GM19035 (cell line): ENCODE data around the gene SETD3.

Experiments used
- ATAC-seq: cut with Tn5 transposase; IDR thresholded peaks from one replicate; pipeline ENCODE4 v1.9.1; 2021; ENCODE audit not compliant: unreplicated experiment

The SETD3 gene

DNA sequence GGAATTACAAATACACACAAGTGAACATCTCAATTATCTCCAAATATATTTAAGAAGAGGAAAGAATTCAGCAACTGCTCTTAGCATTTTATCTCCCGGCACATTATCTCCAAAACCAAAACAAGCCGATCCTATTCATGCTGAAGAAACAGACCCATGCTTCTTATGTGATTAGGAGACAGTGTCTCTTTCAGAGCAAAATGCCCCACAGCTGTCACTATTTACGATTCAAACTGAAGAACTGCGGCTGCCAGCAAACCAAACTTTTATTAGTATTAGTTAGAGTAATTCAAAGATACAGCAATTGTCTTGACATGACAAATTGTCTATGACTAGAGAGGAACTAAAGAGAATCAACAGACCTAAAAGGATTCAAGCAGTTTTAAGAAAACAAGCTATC lies 79.4 kb downstream of the SETD3 start:
- no peak for ATAC-seq

DNA sequence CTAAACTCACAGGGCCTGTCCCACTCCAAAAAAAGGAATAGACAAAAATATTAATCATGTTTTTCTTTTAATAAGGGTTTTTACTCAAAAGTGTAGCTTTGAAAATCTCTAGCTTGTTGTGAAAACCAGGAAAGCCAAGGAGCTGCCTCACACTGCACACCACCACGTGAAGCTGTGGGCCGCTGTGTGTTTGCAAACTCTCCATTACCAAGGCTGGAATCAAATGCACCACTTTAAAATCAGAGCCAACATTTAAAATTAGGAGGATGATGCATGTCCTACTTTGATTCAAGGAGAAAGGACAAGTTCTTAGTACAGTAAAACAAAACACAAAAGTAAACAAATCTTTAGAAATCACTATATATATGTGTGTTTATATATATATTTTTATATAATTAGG lies 83.0 kb downstream of the SETD3 start:
- ATAC-seq: no peak

DNA sequence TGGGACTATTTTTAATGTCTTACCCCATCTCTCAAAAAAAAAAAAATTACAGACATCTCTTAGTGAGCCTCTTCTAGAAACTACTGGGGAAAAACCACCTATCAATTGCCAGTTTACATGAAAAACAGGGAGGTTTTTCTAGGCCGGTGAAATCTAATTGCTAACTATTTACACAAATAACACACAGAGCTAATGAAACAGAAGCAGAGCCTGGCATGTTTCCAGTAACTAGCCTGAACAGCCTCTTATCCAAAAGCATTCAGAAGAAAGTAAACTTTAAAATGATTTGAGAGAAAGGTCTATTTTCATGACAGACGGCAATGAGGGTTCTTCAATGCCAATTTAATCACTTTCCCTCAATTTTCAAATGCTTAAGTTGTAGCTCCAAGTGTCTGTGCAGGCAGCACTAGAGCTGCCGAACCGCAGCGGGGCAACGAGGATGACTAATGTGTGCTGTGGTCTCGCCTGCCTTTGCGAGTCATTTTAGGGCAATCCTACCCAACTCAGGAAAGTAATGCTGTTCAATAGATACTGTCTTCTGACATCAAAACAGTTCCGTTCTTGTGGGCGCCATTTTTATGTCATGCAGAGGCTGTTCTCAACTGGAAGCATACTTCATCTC lies 84.6 kb downstream of the SETD3 start:
- ATAC-seq: no peak

DNA sequence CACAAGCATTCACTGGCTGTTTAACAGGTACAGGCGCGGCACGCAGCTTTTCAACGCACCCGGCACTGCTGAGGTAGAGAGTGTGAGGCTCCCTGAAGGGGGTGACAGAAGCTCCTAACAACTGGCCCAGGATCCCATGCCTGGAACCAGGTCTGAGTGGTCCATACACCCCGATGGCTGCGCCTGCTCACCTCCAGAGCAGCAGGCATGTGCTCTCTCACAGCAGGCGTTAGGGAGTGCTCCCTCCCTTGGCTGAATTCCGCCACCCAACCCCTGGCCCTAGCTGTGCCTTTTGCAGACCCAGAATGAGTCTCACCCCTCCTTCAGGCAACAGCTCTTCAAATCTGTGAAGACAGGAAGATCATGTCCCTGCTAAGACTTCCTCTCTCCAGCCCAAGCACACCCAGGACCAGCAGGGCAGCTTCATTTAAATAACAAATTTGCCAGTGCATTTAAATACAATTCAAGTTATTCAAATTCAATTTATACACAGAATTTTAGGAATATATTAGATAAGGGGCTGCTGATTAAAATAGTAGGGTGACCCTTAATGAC lies 86.0 kb downstream of the SETD3 start:
- ATAC-seq: no peak

DNA sequence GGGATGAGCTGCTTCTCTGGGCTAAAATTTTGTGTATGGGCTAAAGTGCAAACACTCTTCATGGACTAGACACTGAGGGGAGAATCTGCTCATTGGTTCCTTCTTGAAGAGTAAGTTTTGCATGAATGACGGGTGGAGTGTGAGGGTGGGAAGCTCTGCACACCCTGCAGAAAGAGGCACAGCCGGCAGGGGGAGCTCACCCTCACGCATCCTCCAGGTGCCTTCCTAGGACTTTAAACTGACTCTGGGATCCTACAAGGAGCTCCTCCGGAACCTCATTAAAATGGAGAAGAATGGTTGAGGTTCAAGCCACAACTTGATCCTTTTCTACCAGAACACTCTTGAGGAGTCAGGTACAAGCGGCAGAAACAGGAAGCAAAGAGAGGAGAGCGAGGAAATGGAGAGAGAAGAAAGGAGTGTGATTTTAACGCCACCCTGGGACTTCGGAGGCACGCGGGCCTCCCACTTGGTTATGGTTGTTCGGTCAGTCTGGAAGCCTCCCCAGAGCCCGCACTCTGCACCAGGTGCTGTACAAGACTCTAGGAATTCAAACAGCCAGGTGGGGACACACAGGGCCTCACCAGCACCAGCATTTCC lies 87.5 kb downstream of the SETD3 start:
- ATAC-seq: no peak

DNA sequence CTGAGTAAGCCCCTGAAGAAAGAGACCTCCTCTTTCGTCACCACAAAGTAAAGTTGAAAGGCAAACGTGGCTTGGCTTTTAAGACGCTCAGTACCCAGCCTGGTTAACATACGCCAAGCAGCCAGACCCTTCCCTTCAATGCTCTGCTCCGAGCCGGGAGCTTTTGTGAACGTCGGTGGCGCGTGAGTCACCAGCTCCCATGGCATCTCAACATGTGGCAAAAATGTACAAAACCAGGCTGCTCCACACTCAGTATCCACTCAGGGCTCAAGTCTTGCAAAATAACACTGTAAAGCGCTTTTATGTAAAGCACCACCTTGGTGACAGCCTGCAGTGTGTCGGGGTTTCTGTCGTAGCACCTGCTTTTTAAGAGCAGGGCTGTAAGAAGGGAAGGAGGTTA lies 89.0 kb downstream of the SETD3 start:
- no peak for ATAC-seq

DNA sequence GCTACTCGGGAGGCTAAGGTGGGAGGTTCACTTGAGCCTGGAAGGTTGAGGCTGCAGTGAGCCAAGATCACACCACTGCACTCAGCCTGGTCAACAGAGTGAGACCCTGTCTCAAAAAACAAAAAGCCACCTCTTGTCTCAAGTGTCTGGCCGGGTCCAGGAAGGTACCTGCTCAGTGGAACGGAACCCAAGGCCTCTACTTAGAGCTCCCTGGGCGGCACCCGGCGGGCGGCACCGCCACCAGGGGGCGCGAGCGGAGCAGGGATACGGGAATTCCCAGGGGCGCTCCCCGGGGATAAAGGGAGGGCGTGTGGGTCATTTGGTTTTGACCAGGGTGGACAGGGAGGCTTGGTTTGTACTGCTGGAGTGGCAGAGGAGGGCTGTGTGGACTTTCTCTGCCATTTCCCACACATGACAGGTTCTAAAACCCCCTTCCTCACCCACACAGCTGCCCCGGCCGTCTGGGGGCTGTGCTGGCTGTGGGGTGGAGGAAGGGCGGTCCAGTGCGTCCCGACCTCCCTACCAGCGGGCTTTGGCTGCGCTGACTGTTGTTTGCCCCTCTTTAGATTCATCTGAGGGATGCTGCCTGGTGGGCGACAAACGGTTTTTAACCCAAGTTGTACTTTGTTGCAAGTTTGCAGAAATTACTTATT lies 91.4 kb downstream of the SETD3 start:
- no peak for ATAC-seq

DNA sequence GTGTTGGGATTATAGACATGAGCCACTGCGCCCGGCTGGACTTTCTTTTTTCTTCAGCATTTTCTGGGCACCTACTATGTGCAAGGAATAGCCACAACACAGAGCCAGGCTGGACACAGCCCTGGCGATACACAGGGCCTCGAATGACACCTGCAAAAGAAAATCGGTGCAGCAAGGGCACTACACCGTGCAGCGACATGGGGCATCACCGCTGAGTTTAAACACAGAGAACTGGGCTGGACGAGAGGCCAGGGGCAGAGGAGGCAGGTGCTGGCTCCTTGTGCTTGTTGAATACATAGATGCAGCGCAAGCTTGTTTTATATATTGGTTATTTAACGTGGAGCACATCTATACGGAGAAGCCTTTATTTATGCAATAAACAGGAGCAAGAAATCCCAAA lies 92.4 kb downstream of the SETD3 start:
- ATAC-seq: no peak

DNA sequence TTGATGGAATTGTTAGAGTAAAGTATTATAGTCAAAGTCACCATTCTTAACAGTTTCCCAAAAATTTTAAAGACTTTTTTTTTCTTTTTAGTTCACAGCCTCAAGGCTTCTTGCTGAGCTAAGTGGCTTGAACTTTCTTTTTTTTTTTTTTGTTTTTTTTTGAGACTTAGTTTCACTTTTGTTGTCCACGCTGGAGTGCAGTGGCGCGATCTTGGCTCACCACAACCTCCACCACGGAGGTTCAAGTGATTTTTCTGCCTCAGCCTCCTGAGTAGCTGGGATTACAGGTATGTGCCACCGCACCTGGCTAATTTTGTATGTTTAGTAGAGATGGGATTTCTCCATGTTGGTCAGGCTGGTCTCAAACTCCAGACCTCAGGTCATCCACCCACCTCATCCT lies 92.8 kb downstream of the SETD3 start:
- no peak for ATAC-seq

DNA sequence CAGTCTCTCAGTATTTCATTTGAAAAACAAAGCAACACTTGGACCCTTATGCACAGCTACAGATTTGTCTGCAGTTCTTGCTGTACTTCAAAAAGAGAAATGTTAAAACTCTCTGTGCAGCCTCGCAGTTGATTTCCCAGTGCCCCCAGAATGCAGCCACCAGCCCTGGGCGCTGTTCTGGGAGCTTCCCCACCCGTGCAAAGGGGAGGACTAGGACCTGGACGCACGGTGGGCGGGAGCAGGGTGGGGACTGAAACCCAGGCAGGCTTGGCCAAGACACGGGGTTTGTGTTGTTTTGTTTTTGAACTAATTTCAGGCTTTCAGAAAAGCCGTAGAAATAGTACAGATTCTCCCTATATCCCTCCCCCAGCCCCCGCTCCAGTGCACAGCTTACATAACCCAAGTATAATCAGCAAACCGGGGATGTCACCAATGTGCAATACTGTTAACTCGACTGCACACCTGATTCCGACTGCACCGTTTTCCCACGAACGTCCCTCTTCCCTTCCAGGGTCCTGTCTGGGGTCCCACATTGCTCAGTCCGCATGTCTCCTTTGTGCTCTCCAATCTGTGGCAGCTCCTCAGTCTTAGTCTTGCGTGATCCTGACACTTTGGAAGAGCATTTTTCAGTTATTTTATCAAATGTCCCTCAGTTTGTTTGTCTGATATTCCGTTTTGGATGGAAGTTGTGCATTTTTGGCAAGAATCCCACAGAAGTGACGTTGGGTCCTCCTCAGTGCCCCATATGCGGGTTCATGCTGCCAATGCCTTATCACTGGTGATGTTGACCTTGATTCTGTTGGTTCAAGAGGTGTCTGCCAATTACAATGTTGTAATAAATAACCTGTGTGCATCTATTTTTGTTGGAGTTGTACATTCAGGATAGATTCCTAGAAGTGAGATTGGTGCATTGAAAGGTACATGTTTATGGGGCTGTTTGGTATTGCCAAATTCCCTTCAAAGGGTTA lies 95.9 kb downstream of the SETD3 start:
- no peak for ATAC-seq

DNA sequence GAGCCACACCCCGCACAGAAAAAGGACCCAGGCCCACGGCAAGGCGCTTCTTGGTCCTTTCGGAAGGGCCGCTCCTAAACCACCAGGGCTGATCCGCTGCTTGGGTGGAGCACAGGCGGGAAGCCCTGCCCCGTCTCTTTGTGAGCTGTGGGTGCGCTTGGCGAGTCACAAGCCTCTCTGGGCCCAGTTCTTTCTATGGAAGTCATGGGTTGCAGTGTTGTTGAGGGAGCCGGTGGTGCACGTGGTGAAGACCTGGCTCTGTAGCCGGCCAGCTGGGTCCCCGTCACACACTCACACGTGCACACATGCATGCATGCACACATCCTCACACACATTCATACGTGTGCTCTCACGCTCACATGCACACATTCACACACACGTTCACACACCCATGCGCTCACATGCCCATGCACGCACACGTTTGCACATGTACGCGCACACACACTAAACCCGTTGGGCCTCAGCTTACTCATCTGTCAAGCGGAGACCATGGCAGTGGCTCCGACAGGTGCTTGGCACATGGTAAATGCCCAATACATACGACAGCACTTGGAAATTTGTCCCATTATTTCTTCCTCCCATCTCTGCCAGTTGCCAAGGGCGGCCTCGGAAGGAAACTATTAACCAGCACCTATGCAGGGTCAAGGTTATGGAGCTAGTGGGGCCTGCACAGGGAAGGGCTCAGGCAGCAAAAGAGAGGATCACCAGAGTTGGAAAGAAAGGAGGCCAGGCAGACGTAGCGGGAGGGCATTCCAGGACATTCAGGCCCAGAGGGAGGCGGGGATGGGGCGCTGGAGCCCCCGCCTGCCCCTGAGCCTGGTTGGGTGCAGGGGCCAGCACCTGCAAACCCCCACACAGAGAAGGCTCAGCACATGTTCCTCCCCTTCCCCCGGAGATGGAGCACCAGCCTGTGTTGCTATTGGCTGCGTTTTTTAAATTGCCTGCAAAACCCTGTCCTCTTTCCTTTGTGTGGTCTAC lies 96.9 kb downstream of the SETD3 start:
- ATAC-seq: no peak

DNA sequence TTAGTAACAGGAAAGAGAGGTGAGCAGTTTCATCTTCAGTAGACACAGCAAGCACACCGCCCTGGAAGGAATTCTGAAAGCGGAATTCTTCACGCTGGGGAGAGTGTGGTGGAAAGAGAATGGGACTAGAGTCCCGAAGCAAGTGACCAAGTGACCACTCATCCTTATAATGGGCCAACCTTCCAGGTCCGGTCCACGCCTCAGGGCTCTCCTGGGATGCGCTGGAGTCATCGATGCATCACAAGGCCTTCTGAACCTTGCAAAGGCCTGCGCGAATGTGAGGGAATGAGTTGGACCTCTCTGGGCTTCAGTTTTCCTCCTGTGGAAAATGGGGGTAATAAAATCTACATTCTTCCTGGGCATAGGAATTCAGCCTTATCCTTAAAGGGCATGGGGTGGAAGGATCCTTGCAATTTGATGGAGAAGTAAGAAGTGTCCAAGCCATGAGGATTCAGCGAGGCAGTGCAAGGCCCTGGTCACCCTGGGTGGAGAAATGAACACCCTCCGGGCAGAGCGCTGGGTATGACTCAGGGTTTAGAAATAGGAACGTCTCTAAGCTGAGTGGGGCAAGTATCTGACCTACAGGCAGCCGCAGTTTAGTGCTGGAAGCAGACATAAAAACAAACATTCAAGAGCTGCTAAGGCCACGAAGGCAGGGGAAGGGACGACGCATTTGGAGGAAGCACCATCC lies 97.7 kb downstream of the SETD3 start:
- ATAC-seq: no peak

DNA sequence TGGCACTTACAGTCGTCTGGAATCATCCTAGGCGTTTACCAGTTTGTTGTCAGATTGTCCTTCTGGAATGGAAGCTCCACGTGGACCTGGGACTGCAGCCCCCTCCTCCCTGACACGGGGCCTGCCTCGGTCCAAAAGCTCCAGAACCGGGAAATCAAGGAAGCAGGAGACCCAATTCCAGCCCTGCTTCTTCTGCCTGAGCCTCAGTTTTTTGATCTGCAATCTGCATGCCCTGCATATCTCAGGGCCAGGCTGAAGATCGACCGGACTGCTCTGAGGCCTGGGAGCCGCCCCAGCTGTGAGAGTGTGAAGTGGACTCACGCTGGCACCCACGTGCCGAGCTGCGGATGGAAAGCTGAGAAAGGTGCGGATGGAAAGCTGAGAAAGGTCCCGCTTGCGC lies 98.6 kb downstream of the SETD3 start:
- no peak for ATAC-seq

DNA sequence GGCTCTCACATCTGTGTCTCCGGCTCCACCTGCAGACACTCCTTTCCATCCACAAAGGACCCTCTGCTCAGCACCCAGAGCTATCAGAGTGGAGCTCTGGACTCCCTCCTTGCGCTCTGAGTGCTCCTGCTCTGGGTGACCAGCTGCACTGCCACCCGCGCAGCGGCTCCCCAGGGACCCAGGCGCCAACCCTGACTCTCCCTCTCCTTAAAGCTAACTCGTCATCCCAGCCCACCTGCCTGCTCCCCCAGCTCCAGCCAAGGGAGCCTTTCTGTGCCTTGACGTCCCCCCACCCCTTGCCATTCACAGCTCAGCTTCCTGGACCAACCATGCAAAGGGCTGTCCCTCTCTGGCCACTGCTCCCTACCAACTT lies 99.0 kb downstream of the SETD3 start:
- no peak for ATAC-seq

DNA sequence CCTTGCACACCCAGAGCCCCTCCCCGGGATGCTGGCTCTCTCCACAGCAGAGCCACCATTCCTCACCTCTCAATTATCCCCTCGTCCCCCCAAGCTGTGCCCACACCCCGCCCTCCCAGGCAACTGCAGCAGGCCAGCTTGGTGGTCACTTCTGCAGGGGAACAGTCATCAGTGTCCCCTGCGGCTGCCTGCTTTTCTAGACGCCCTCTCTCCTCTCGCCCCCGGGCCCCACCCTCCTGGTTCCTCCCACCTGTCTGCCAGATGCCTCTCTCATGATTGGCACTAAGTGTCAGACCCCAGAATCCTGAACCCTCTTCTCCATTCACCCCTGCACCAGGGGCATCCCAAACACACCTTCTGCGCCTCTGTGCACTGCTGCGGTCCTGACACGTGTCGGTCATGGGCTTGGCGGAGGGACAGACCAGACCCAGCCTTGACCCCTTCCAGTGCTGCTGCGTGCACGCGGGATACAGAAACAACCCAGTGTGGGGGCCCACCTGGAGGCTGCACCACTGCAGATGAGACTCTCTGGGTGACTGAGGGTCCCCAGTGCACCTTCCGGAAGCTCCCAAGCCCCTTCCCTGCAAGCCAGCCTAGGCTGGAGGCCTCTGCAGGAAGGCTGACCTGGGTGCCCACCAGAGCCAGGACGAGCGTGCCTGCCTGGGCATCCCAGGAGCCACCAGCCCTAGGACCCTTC lies 99.5 kb downstream of the SETD3 start:
- ATAC-seq: no peak

DNA sequence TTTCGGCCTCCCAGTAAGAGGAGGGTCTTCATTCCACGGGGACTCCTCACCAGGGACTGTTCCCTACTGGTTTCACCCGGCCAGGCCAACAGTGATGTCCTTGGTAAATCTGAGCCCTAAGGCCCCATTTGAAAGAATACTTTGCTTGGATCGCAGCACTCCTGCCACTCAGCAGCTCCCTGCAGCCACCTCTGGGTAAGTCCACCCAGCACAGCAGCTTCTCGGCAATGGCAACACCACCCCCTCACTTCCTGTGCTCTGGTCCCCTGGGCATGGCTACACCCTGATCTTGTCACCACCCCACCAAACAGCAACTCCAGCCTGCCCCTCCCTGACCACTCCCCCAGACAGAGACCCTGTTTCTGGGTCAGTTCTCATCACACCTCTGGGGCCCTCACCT lies 100.3 kb downstream of the SETD3 start:
- ATAC-seq: no peak

DNA sequence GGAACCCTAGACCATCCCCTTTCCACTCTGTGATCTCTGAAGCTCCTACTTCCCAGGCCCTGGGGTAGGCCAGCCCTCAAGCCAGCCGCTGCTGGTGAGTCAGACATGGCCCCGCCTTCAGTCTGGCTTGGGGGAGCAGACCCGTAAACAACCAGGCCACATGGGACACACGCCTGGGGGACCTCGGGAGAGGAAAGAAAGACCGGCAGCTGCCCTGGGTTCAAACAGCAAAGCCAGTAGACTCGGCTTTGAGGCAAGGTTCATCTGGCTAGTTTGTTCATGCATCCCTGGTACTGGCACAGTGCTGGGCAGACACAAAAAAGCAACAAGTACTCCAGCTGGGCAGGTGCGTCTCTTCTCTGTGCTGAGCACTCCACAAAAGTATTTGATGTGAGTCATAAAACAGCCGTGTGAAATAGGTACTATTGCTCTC lies 101.9 kb downstream of the SETD3 start:
- no peak for ATAC-seq

DNA sequence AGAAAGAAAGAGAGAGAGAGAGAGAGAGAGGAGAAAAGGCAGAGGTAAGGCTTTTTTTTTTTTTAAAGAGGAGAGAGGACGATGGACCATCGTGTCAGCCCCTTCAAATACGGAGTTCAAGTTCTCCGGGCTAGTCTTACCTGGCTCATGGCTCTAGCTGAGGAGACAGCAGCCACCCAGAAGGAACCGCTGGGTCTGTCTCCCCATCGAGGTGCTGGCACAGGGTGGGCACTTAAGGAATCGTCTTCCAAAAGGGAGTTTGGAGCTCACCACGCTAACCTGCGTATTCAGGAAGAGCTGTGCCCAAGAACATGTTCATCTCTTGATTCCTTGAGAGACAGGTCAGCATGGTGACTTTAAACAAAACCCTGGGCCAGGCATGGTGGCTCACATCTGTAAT lies 102.7 kb downstream of the SETD3 start:
- no peak for ATAC-seq

DNA sequence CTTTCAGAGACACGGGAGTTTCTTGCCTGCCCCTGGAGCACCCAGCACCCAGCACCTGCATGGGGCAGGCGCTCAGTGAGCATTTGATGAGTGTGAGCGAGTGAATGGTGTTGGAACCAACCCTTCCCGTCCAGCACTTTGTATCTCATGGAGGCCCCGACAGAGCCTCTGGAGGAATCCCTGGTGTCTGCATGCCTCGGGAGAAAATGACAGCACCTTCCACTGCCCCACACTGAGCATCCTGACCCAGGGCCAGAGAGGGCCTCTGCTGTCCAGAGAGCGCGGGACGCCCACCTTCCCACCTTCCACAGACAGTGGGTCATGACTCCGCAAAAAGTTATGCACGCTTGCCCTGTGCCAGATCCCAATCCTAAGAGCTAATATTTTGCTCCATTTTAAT lies 105.7 kb downstream of the SETD3 start:
- ATAC-seq: no peak
